SIG-M5 treated with dmso at 0.1 percent for 504 hours (cell line): ENCODE results near the gene KCTD4.
"Not testable (repeated sequence)": the region's sequence is repeated elsewhere in the genome, so short reads cannot be mapped to it uniquely, and the experiment has no call there.

ENCODE experiments used
- DNase-seq: peaks from one replicate; lab custom pipeline; 2025; ENCODE audit not compliant: unreplicated experiment; lab: John Stamatoyannopoulos, UW

Gene KCTD4

DNA sequence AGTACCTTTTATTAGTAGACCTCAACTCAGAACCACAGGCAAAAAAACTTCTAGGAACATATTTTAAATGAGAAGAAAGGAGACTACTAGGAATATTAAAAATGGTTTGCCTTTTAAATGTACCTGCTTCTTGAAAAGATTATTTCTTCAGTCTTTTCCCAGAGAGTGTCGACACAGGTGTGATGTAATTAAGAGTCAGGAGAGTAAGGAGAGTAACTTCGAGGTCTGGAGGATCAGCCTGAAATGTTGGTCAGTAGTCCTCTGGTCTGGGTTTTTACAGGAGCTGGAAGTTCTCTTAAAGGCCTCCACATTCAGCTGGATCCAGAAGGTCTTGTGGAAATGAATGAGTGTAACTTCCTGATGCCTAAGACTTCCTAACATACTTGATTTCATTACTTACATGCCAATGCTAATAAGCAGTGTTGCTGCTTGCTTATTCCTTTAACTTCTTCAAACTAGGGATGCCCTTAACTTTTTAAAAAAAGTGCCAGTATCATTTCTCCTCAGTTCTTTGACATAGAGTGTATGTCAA is at the start of gene KCTD4:
Gene KCTD4 (minus strand): TSS at position 345 of the 532 bp plus-strand sequence. CDS start 6,478 bp downstream, outside the sequence.
- no peak for DNase-seq

DNA sequence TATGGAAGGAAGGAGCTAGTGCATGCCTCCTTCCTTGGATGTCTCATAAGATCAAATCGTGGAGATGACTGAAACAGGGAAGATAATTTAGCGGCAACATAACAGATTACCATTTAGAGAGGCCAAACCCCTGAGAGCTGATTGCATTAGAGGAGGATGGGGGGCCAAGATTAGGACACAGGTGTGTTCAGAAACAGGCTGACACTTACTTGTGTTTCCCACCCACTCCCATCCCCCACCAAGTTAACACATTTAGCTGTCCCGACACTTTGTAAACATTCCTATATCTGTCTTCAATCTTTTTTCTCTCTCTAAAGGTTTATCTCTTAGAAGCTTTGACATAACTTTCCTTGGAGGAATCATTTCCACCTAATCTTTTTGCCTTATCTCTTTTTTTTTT is 48.8 kb upstream of the KCTD4 start:
- DNase-seq, result no peak

- not testable (repeated sequence) for DNase-seq
Measured at GRCh38 chr13:45244736-45245135, 43.9 kb upstream of the KCTD4 start.

- no peak for DNase-seq
Measured at GRCh38 chr13:45243077-45243476, 42.2 kb upstream of the KCTD4 start.

DNA sequence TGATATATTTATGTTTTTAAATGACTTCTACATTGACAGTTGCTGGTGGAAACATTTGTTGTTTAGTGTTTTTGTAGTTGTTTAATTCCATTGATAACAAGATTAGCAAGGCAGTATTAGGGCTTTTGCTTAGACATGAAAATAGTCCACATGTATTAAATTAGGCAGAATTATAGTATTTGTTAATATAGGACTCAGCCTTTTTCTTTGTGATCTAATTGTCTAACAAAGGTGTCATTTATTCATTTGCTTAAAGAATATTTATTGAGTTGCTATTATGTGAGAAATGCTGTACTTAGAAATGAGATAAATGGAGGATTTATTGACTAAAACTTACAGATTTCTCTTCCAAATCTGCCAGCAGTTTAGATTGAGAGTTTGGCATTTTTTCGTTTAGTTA is 41.7 kb upstream of the KCTD4 start:
- no peak for DNase-seq

DNA sequence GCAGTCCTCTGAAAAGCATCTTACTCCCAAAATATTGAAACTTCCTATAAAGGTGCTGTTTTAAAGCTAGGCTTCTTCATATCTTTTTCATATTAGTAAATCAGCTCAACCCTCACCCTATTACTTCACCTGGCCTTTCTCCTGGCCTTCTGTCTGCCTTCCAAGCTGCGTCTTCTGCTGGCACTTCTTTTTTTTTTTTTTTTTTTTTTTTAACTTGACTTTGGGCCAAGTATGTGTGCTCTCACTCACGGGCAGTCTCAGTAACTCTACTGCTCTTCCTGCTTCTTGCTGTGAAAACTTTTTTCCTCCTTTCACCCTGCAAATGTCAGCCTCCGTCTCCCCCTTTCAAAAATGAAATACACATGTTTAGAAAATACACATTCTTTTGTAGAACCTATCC is 41.2 kb upstream of the KCTD4 start:
- no peak for DNase-seq

DNA sequence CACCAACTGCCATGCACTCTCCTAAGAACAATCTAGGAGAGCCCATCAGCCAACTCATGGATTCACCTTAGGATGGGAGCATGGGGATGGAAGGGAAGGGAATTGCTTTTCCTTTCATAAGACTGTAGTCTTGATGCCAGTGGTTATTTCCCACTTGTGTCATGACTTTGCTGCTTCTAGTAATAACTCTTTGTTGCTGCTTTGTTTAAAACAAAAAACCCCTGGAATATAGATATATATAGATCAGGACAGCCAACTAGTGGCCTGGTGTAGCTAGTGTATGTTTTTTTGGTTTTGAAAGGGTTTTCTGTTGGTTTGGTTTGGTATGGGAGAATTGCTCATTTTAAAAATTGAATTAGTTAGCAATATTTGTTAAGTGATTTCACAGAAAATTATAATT is 39.3 kb upstream of the KCTD4 start:
- no peak for DNase-seq

GRCh38 chr13:45238945-45239795 is 38.3 kb upstream of the KCTD4 start:
- DNase-seq, result no peak

DNA sequence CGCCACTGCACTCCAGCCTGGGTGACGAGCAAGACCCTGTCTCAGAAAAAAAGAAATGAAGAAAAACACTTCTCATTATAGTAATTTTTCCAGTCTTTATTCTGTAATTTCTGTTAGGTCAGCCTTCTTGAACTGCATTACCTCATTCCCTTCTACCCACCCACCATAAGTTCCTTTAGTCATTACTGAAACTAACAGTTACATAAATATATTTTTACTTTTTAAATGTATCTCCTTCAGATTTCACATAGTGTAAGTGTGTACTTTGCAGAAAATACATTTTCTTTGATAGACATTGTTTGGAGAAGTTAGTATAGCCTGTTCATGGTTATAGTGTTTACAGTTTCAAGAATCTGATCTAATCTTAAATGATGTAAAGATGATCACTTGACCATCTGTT is 31.7 kb upstream of the KCTD4 start:
- no peak for DNase-seq

- no peak for DNase-seq
Measured at GRCh38 chr13:45231722-45232121, 30.9 kb upstream of the KCTD4 start.

GRCh38 chr13:45231305-45231704 is 30.5 kb upstream of the KCTD4 start:
- DNase-seq, result no peak

- DNase-seq, result no peak
Measured at GRCh38 chr13:45229172-45229571, 28.3 kb upstream of the KCTD4 start.

DNA sequence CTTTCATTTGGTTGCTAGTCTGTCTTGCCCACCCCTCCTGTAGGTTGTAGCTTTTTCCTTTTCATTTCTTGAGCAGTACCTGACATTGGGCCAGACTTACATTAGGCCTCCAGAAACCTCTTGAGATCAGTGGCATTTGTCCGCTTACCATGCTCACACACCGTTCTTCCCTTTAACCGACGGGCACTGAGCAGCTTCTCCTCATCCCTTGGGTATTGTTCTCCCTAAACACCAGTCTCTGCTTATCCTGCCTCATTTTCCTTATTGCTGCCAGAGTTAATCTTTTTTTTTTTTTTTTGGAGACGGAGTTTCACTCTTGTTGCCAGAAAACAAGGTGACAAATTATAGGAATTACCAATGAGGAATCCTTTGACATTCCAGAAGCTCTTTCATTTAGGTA is 27.2 kb upstream of the KCTD4 start:
- no peak for DNase-seq

DNA sequence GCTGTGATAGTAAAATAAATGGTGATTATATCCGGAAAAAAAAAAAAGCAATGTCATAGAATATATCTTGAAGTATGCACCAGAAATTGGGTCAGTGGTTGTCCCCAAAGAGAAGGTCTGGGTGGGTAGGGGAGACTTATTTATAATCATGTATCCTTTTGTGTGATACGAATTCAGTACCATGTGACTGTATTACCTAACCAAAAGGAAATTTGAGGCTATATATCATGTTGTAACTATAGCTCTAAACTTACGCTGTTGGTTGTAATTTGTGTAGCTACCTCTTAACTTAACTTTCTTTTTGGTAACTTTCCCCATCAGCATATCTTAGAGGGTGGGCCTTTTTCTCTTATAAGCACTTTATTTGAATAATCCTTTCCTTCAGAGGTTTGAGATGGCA is 25.2 kb upstream of the KCTD4 start:
- no peak for DNase-seq

GRCh38 chr13:45225370-45225769 is 24.5 kb upstream of the KCTD4 start:
- no peak for DNase-seq

- no peak for DNase-seq
Measured at GRCh38 chr13:45224176-45224575, 23.3 kb upstream of the KCTD4 start.

- no peak for DNase-seq
Measured at GRCh38 chr13:45222919-45223318, 22.1 kb upstream of the KCTD4 start.

DNA sequence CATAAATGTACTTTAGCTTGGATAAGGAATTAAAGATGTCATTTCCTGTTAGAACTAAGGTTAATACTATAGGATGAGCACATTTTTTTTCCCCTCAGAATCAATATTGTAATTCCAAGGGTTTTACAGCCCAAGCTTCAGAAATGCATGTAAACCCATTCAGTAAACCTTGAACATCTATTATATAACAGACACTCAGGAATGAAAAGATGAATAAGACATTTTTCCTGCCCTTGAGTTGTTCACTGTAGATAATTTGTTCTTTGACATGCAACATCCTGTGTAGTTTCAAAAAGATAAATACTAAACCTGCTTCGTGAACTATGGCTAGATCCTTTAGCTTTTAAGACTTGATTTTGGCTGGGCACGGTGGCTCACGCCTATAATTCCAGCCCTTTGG is 21.7 kb upstream of the KCTD4 start:
- DNase-seq, result no peak

GRCh38 chr13:45220403-45220802 is 19.6 kb upstream of the KCTD4 start:
- DNase-seq, result no peak

DNA sequence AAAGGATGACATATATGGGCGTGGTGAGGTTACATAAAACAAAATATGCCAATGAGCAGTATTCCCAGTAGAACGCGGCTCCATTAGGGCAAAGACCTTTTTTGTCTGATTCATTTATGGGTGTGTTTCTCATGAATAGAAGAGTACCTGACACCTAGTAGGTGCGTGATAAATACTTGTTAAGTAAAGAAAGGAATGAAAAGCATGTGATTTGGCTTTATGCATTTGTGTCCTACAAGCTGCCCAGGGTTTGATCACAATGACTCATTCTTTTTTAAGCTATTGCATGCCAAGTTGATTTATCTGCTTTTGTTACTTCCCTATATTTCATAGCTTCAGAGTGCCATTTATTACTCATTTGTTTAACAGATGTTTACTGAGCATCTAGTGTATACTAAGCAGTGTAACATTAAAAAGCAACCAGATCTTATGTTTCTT is 19.1 kb upstream of the KCTD4 start:
- DNase-seq, result peak; percentile 58

DNA sequence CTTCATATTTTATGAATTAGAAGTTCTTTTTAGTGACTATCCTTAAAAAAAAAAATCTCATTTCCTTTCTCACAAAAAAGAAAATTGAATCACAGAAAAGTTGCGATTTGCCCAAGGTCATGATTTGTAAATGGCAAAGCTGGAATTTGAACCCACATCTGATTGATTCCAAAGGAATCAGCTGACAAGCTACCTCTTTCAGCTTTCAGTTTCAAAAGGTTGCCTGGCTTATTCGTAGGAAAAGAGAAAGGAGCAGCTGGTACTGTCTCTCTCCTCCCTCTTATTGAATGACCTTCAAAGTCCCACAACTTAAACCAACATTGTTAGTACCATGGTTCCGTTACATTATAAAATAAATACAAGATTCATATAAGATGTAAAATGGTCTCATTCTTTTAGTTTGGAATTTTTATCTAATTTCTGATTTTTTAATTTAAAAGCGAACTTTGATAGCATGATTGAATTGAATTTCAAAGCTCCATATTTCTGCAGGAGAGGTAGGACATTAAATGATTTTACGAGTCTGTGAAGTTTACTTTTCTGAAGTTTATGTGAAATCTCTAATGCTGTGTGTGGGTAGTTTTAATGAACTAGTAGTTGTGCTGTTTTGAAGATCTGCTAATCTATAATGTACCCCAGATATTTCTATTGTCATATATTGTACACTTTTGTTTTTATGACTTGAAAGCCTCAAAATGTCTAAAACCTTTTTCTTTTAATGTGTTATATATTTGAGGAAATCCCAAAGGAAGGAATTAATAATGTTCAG is 18.5 kb upstream of the KCTD4 start:
- DNase-seq, result no peak

DNA sequence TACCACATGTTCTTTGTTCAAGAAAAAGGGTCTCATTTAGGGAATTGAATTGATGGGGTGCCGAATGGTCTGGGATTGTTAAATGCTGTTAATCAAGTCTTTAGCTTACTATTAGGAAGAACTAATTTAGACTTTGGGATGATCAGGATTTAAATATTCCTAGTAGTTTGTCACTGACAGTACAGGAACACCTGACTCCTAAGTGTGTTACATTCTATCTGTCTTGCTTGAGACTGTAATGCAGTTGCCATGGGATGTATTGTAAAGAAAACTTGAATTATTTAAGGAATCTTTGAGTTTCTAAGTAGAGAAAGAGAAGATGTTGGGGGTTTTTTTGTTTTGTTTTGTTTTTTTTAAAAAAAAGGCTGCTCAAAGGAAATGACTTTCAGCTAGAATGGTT is 17.8 kb upstream of the KCTD4 start:
- DNase-seq, result no peak
